ENCODE measurements around the gene ZFP14. TPM values are rescaled to one million over a fixed set of nuclear protein-coding genes. Genes with fewer than 3 reads are reported as not detected.

ZFP14 gene
- total and polyA plus RNA-seq, 4 experiments from 2014 or later, result 2.1 to 21.2 (median 13.9) TPM

DNA sequence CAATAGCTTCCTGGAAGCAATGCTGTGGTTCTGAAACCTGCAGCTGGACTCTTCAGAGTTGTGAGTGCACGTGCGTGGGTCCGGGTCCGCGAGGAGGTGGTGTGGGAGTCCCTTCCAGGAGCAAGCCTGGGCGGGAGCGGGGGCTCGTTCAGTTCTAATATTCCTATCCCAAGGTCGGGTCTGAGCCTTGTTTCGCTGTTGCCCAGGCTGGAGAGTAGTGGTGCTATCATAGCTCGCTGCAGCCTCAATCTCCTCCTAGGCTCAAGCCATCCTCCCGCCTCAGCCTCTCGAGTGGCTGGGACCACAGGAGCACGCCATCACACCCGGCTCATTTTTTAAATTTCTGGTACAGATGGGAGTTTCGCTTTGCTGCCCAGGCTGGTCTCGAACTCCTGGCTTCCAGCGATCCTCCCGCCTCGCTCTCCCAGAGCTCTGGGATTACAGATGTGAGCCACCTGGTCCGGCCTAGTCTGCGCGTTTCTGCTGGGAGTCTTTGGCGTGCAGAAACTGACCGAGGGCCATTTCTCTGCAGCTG, 38.8 kb upstream of the ZFP14 start:
- peak overlapping the region; percentile 81 to 93 (median 92) for H3K4me3 Mint-ChIP-seq
- H3K4me1 Mint-ChIP-seq, result peaks cover 11 to 29% (median 20%) of the 10 kb centered on the region in 4 donors
- Histone ChIP-seq H3K9me3 (ENCODE audit: control insufficient read depth in 1 of 2, low read length in 2 of 2) (peaks cover 0 to under 1% of the 10 kb centered on the region in 2 donors), H3K36me3 (ENCODE audit: insufficient read depth, low read length) (no peaks in the 10 kb centered on the region), H3K4me3 (ENCODE audit: low read length in 2 of 2) (peak overlapping the region; percentile 71 to 82), H3K4me1 (ENCODE audit: insufficient read depth, low read length) (peaks cover 15% of the 10 kb centered on the region), H3K27me3 (ENCODE audit: insufficient read depth, low read length) (no peaks in the 10 kb centered on the region), H3K27ac (ENCODE audit: low read depth, low read length) (peak overlapping the region; percentile 73)
- peaks cover 36 to 38% of the 10 kb centered on the region in 2 donors for H3K36me3 Mint-ChIP-seq
- intact Hi-C loops (cut with micrococcal nuclease), result loop anchor here (1.0 to 2.0 kb wide), 3 partner anchors 39 to 203 kb away; partner anchors contain the start of genes ZFP14, ZNF146, ZNF565 and ZNF566
- H3K27me3 Mint-ChIP-seq, result peaks cover 7 to 17% of the 10 kb centered on the region in 2 donors
- CTCF ChIA-PET (ENCODE audit: partially characterized antibody), result no interaction called here
- peaks cover 3 to 52% (median 28%) of the 10 kb centered on the region in 8 donors for H3K9me3 Mint-ChIP-seq
- DNase-seq, result peak in 1 of 5 donors; percentile 3
- peak overlapping the region in 6 of 7 donors; percentile 78 to 97 (median 96) for H3K27ac Mint-ChIP-seq
- POLR2A ChIA-PET (ENCODE audit: partially characterized antibody), result interaction anchor here (0.6 to 2.4 kb wide), 6 partner anchors 8 to 203 kb away, joined by 3 to 8 read pairs (median 3); partner anchors contain the start of genes ZNF146, ZNF260, ZNF382 and ZNF565

GRCh38 chr19:36409841-36410240, 30.8 kb upstream of the ZFP14 start:
- ChIA-PET CTCF (ENCODE audit: partially characterized antibody) (no interaction called here), POLR2A (ENCODE audit: partially characterized antibody) (interaction anchor here (1.0 kb wide), 1 partner anchor 8 kb away, joined by 3 read pairs; the partner anchor contains the start of gene ZFP82)
- H3K9me3 ChIP-seq (ENCODE audit: control insufficient read depth in 1 of 2, low read length in 2 of 2), result peaks cover 4% of the 10 kb centered on the region in 2 donors
- Mint-ChIP-seq H3K27ac (no peak overlapping the region), H3K9me3 (peaks cover 3 to 82% (median 55%) of the 10 kb centered on the region in 8 donors), H3K27me3 (no peaks in the 10 kb centered on the region), H3K4me1 (peaks cover 0 to 5% (median under 1%) of the 10 kb centered on the region in 4 donors), H3K4me3 (no peak overlapping the region), H3K36me3 (peaks cover 57 to 83% of the 10 kb centered on the region in 2 donors)
- H3K4me3 ChIP-seq (ENCODE audit: low read length in 2 of 2), result no peak overlapping the region
- H3K27ac ChIP-seq (ENCODE audit: low read depth, low read length), result no peak overlapping the region
- H3K4me1 ChIP-seq (ENCODE audit: insufficient read depth, low read length), result no peaks in the 10 kb centered on the region
- H3K36me3 ChIP-seq (ENCODE audit: insufficient read depth, low read length), result peaks cover 24% of the 10 kb centered on the region
- no peaks in the 10 kb centered on the region for H3K27me3 ChIP-seq (ENCODE audit: insufficient read depth, low read length)
- intact Hi-C loops (cut with micrococcal nuclease), result no loop called here
- DNase-seq, result no peak

DNA sequence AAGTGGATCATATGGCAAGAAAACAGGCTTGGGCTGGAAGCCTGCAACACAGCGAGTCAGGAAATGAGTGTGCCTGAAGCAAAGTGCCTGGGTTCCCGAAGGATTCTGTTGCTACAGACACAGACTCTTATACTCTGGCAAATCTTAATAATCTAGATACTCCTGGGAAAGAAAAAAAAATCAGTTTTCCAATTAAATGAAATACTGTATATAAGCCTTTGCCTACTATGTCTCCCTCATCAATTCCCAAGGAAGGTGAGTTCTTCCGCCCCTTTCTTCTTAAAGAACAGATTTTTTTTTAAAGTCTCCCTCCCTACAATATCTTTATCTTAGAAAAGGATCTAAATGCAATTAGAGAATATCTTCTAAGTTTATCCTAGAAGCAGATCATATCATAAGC, 29.1 kb upstream of the ZFP14 start:
- no peak overlapping the region for H3K27ac ChIP-seq (ENCODE audit: low read depth, low read length)
- Mint-ChIP-seq H3K27me3 (no peaks in the 10 kb centered on the region), H3K27ac (no peak overlapping the region), H3K36me3 (peaks cover 68 to 88% of the 10 kb centered on the region in 2 donors), H3K4me1 (peaks cover 0 to 5% (median under 1%) of the 10 kb centered on the region in 4 donors), H3K4me3 (peak overlapping the region in 1 of 8 donors; percentile 6), H3K9me3 (peaks cover 7 to 89% (median 63%) of the 10 kb centered on the region in 8 donors)
- CTCF ChIA-PET (ENCODE audit: partially characterized antibody), result no interaction called here
- H3K4me3 ChIP-seq (ENCODE audit: low read length in 2 of 2), result no peak overlapping the region
- no peaks in the 10 kb centered on the region for H3K4me1 ChIP-seq (ENCODE audit: insufficient read depth, low read length)
- POLR2A ChIA-PET (ENCODE audit: partially characterized antibody), result no interaction called here
- DNase-seq, result no peak
- H3K9me3 ChIP-seq (ENCODE audit: control insufficient read depth in 1 of 2, low read length in 2 of 2), result peaks cover 4% of the 10 kb centered on the region in 2 donors
- H3K27me3 ChIP-seq (ENCODE audit: insufficient read depth, low read length), result no peaks in the 10 kb centered on the region
- H3K36me3 ChIP-seq (ENCODE audit: insufficient read depth, low read length), result peaks cover 34% of the 10 kb centered on the region
- intact Hi-C loops (cut with micrococcal nuclease), result no loop called here

- peaks cover 78 to 83% of the 10 kb centered on the region in 2 donors for H3K36me3 Mint-ChIP-seq
- ChIA-PET POLR2A (ENCODE audit: partially characterized antibody) (interaction anchor here (0.7 kb wide), 1 partner anchor 27 kb away, joined by 4 read pairs; no protein-coding TSS in a partner anchor), CTCF (ENCODE audit: partially characterized antibody) (no interaction called here)
- Histone ChIP-seq H3K9me3 (ENCODE audit: control insufficient read depth in 1 of 2, low read length in 2 of 2) (peaks cover 5 to 18% of the 10 kb centered on the region in 2 donors), H3K36me3 (ENCODE audit: insufficient read depth, low read length) (peaks cover 34% of the 10 kb centered on the region), H3K4me1 (ENCODE audit: insufficient read depth, low read length) (no peaks in the 10 kb centered on the region), H3K4me3 (ENCODE audit: low read length in 2 of 2) (peak overlapping the region in 1 of 2 donors; percentile 11), H3K27me3 (ENCODE audit: insufficient read depth, low read length) (no peaks in the 10 kb centered on the region), H3K27ac (ENCODE audit: low read depth, low read length) (no peak overlapping the region)
- intact Hi-C loops (cut with micrococcal nuclease), result no loop called here
- H3K27me3 Mint-ChIP-seq, result no peaks in the 10 kb centered on the region
- no peak for DNase-seq
- H3K4me1 Mint-ChIP-seq, result no peaks in the 10 kb centered on the region
- peaks cover 10 to 87% (median 62%) of the 10 kb centered on the region in 8 donors for H3K9me3 Mint-ChIP-seq
- H3K4me3 Mint-ChIP-seq, result no peak overlapping the region
- peak overlapping the region in 1 of 7 donors; percentile 22 for H3K27ac Mint-ChIP-seq
Measured at GRCh38 chr19:36404498-36404897, 25.5 kb upstream of the ZFP14 start.

- Histone ChIP-seq H3K27me3 (ENCODE audit: insufficient read depth, low read length) (no peaks in the 10 kb centered on the region), H3K4me1 (ENCODE audit: insufficient read depth, low read length) (no peaks in the 10 kb centered on the region), H3K36me3 (ENCODE audit: insufficient read depth, low read length) (peaks cover 17% of the 10 kb centered on the region), H3K4me3 (ENCODE audit: low read length in 2 of 2) (no peak overlapping the region), H3K9me3 (ENCODE audit: control insufficient read depth in 1 of 2, low read length in 2 of 2) (peaks cover 5 to 18% of the 10 kb centered on the region in 2 donors), H3K27ac (ENCODE audit: low read depth, low read length) (no peak overlapping the region)
- ChIA-PET CTCF (ENCODE audit: partially characterized antibody) (no interaction called here), POLR2A (ENCODE audit: partially characterized antibody) (interaction anchor here (0.8 kb wide), 1 partner anchor 22 kb away, joined by 3 read pairs; no protein-coding TSS in a partner anchor)
- Mint-ChIP-seq H3K27me3 (no peaks in the 10 kb centered on the region), H3K4me1 (no peaks in the 10 kb centered on the region), H3K27ac (no peak overlapping the region), H3K36me3 (peaks cover 78 to 86% of the 10 kb centered on the region in 2 donors), H3K9me3 (peaks cover 10 to 93% (median 70%) of the 10 kb centered on the region in 8 donors), H3K4me3 (peak overlapping the region in 1 of 8 donors; percentile 36)
- intact Hi-C loops (cut with micrococcal nuclease), result no loop called here
- no peak for DNase-seq
Measured at GRCh38 chr19:36401475-36401874, 22.5 kb upstream of the ZFP14 start.

DNA sequence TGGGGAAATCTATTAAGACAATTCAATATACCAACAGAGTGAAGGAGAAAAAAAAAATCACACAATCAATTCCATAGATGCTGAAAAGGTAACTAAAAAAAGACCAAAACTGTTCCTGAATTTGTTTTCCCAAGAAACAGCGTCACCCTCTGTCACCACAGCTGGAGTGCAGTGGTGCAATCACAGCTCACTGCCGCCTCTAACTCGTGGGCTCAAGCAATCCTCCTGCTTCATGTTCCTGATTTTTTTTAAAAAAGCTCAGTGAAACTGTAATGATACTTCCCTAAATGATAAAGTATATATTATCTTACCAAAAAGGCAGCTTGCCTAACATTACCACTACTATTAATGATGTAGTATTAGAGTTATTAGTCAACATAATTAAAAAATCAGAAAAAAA, 19.6 kb upstream of the ZFP14 start:
- H3K4me1 Mint-ChIP-seq, result peaks cover 0 to 2% (median 0%) of the 10 kb centered on the region in 4 donors

GRCh38 chr19:36392916-36393673, 14.1 kb upstream of the ZFP14 start:
- peaks cover 5 to 43% of the 10 kb centered on the region in 2 donors for H3K9me3 ChIP-seq (ENCODE audit: control insufficient read depth in 1 of 2, low read length in 2 of 2)
- no peaks in the 10 kb centered on the region for H3K27me3 Mint-ChIP-seq
- peaks cover 5 to 92% (median 75%) of the 10 kb centered on the region in 8 donors for H3K9me3 Mint-ChIP-seq
- H3K4me3 Mint-ChIP-seq, result no peak overlapping the region
- CTCF ChIA-PET (ENCODE audit: partially characterized antibody), result no interaction called here
- H3K27ac ChIP-seq (ENCODE audit: low read depth, low read length), result no peak overlapping the region
- H3K4me1 Mint-ChIP-seq, result peaks cover 0 to 2% (median 0%) of the 10 kb centered on the region in 4 donors
- no peak overlapping the region for H3K27ac Mint-ChIP-seq
- intact Hi-C loops (cut with micrococcal nuclease), result no loop called here
- H3K4me1 ChIP-seq (ENCODE audit: insufficient read depth, low read length), result no peaks in the 10 kb centered on the region
- H3K36me3 Mint-ChIP-seq, result peaks cover 55% of the 10 kb centered on the region in 2 donors
- peaks cover 5% of the 10 kb centered on the region for H3K36me3 ChIP-seq (ENCODE audit: insufficient read depth, low read length)
- DNase-seq, result no peak
- peak overlapping the region in 1 of 2 donors; percentile 0 for H3K4me3 ChIP-seq (ENCODE audit: low read length in 2 of 2)
- POLR2A ChIA-PET (ENCODE audit: partially characterized antibody), result no interaction called here
- no peaks in the 10 kb centered on the region for H3K27me3 ChIP-seq (ENCODE audit: insufficient read depth, low read length)

More for the DNA sequence above, 19.6 kb upstream of the ZFP14 start:
- ChIA-PET CTCF (ENCODE audit: partially characterized antibody) (no interaction called here), POLR2A (ENCODE audit: partially characterized antibody) (interaction anchor here (1.1 kb wide), 1 partner anchor 184 kb away, joined by 3 read pairs; the partner anchor contains the start of gene ZNF565)
- no peak overlapping the region for H3K4me3 ChIP-seq (ENCODE audit: low read length in 2 of 2)
- H3K27me3 ChIP-seq (ENCODE audit: insufficient read depth, low read length), result no peaks in the 10 kb centered on the region
- H3K27me3 Mint-ChIP-seq, result no peaks in the 10 kb centered on the region
- intact Hi-C loops (cut with micrococcal nuclease), result no loop called here
- no peaks in the 10 kb centered on the region for H3K4me1 ChIP-seq (ENCODE audit: insufficient read depth, low read length)
- H3K9me3 ChIP-seq (ENCODE audit: control insufficient read depth in 1 of 2, low read length in 2 of 2), result peaks cover 5 to 29% of the 10 kb centered on the region in 2 donors
- no peak overlapping the region for H3K27ac ChIP-seq (ENCODE audit: low read depth, low read length)
- H3K4me3 Mint-ChIP-seq, result no peak overlapping the region
- H3K27ac Mint-ChIP-seq, result no peak overlapping the region
- DNase-seq, result no peak
- peaks cover 3 to 93% (median 71%) of the 10 kb centered on the region in 8 donors for H3K9me3 Mint-ChIP-seq
- peaks cover 2% of the 10 kb centered on the region for H3K36me3 ChIP-seq (ENCODE audit: insufficient read depth, low read length)
- peaks cover 73 to 77% of the 10 kb centered on the region in 2 donors for H3K36me3 Mint-ChIP-seq
